HG03159 (cell line): ENCODE data around the gene OR11G2.
"Not testable (repeated sequence)": the region's sequence is repeated elsewhere in the genome, so short reads cannot be mapped to it uniquely, and the experiment has no call there.

Experiments used
- ATAC-seq: cut with Tn5 transposase; IDR thresholded peaks from one replicate; pipeline ENCODE4 v1.9.1; 2021; ENCODE audit warnings: mild to moderate bottlenecking, moderate library complexity; ENCODE audit not compliant: unreplicated experiment

Gene OR11G2

DNA sequence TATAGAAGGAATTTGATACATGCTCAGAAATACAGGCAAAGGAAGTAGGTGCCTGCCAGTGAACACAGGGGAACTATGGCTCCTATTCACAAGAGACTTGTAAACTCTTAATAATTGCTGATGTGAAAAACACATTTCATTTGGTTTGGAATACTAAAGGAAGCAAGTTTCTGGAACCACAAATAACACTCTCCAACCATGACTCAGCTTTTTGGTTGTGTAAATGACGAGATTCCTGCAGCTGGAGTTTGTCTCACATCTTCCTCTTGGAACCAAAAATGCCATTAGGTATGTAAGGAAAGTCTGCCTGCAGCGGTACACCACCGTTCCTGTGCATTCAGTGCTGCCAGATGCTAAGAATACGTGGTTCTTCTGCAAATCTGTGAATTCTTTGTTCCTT lies 28.3 kb downstream of the OR11G2 start:
- no peak for ATAC-seq

DNA sequence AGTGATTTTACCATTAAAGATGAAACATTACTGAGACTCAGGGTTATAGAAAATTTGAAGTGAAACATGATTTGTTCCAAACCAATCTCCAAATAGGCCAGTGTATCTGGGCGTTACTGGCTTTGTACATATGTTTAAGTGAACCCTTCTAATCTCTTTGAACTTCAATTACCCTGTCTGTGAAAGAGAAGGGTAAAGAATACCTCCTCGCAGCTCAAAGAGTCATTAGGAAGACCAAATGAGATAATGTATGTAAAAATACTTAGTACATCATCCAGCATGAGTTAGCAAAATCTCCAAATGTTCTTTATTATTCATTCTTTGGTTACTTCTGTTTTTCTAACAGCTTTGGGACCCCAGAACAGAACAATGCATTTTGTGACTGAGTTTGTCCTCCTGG lies 32.7 kb downstream of the OR11G2 start, which contains the start of gene OR11H6:
Gene OR11H6, plus strand, starts transcription at position 301 of the 400 bp plus-strand sequence. Its CDS starts 0 bp downstream, at position 301.
- no peak for ATAC-seq

DNA sequence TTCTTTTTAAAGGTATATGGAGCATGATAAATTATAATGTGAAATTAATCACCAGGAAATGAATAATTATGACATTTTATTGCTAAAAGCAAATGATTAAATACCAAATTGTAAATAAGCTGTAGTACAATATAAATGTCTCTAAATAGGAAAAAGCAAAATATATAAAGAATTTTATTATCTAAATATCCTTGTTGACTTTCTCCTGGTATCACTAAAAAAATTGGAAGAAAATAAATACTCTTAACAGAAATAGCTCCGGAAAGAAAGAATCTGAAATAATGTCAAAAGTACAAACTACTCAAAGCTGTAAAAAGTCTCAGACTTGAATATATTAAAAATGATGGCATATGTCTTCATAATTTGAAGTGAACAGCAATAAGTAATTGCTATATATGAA lies 38.0 kb downstream of the OR11G2 start, which contains the start of gene OR11H7:
Gene OR11H7, plus strand, starts transcription at position 301 of the 400 bp plus-strand sequence.
- no peak for ATAC-seq

DNA sequence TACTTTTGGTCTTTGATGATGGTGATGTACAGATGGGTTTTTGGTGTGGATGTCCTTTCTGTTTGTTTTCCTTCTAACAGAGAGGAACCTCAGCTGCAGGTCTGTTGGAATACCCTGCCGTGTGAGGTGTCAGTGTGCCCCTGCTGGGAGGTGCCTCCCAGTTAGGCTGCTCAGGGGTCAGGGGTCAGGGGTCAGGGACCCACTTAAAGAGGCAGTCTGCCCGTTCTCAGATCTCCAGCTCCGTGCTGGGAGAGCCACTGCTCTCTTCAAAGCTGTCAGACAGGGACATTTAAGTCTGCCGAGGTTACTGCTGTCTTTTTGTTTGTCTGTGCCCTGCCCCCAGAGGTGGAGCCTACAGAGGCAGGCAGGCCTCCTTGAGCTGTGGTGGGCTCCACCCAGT lies 44.7 kb downstream of the OR11G2 start:
- ATAC-seq, result not testable (repeated sequence)

DNA sequence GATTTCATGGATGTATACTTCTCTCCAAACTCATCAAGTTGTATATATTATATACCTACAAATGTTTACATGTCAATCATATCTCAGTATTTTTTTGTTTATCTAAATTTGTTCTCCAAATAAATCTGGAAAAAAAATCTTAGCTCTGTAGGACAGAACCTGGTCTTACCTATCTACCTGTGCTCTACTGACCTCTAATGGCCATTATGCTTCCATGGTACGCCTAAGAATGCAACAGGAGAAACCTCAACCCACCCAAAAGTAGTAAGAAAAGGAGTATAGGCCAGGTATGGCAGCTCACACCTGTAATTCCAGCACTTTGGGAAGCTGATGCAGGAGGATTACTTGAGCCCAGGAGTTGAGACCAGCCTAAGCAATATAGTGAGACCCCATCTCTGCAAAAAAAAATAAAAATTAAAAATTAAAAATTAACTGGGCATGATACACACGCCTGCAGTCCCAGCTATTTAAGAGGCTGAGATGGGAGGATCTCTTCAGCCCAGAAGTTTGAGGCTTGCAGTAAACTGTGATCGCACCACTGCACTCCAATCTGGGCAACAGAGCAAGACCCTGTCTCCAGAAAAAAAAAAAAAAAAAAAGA lies 57.0 kb downstream of the OR11G2 start:
- ATAC-seq, result no peak
